GM18499 (cell line): Measurements from ENCODE around the gene HOXD11.

Experiments
- ATAC-seq: cut with Tn5 transposase; IDR thresholded peaks from one replicate; pipeline ENCODE4 v1.9.1; 2021; ENCODE audit warnings: moderate number of reproducible peaks; ENCODE audit not compliant: insufficient read depth, unreplicated experiment

HOXD11 gene

GRCh38 chr2:176117823-176118371, 10.8 kb downstream of the HOXD11 start:
- ATAC-seq = no peak

- ATAC-seq = no peak
These were observed 11.7 kb downstream of the HOXD11 start for GRCh38 chr2:176118601-176119339.

- ATAC-seq = no peak
These were observed 13.5 kb downstream of the HOXD11 start for GRCh38 chr2:176120364-176121189.

GRCh38 chr2:176121190-176122051, 14.3 kb downstream of the HOXD11 start:
- no peak for ATAC-seq

GRCh38 chr2:176122052-176122682, 15.1 kb downstream of the HOXD11 start:
- ATAC-seq = no peak

GRCh38 chr2:176122683-176123410, 15.8 kb downstream of the HOXD11 start, which contains the start of gene HOXD9:
Gene HOXD9, plus strand, starts transcription at chr2:176122719. Its CDS starts 50 bp downstream, at chr2:176122769.
- no peak for ATAC-seq

- ATAC-seq = no peak
These were observed 16.5 kb downstream of the HOXD11 start for GRCh38 chr2:176123411-176124109.

GRCh38 chr2:176124110-176124946, 17.2 kb downstream of the HOXD11 start:
- no peak for ATAC-seq

GRCh38 chr2:176124947-176125771, 18.1 kb downstream of the HOXD11 start:
- ATAC-seq = no peak

GRCh38 chr2:176125772-176126054, 18.6 kb downstream of the HOXD11 start:
- ATAC-seq = no peak

- ATAC-seq = no peak
These were observed 20.1 kb downstream of the HOXD11 start for GRCh38 chr2:176126929-176127773.

GRCh38 chr2:176127774-176128072, 20.6 kb downstream of the HOXD11 start:
- ATAC-seq = no peak

- no peak for ATAC-seq
These were observed 21.3 kb downstream of the HOXD11 start for GRCh38 chr2:176128172-176128981.

- no peak for ATAC-seq
These were observed 22.1 kb downstream of the HOXD11 start, which contains the start of gene HOXD8 for GRCh38 chr2:176128982-176129796. Gene HOXD8, plus strand, starts transcription at chr2:176129705. Its CDS starts 662 bp downstream, at chr2:176130367.

GRCh38 chr2:176129813-176130146, 22.7 kb downstream of the HOXD11 start:
- no peak for ATAC-seq
